ENCODE measurements around the gene HS6ST1. TPM values are rescaled to one million over a fixed set of nuclear protein-coding genes. Genes with fewer than 3 reads are reported as not detected.

Gene HS6ST1
- polyA plus RNA-seq, result 4.3 TPM

- Mint-ChIP-seq H3K36me3 (no peaks in the 10 kb centered on the region), H3K27ac (peak within 1 kb of the TSS in 1 of 3 donors; percentile 90), H3K27me3 (no peaks in the 10 kb centered on the region), H3K9me3 (no peaks in the 10 kb centered on the region), H3K4me3 (peak within 1 kb of the TSS; percentile 91 to 97 (median 95)), H3K4me1 (peaks cover 13 to 27% (median 16%) of the 10 kb centered on the region in 3 donors)
Measured at GRCh38 chr2:128318776-128319464, at the start of gene HS6ST1. Gene HS6ST1 (minus strand): TSS chr2:128318868. CDS start chr2:128318563, 305 bp downstream.

GRCh38 chr2:128367601-128368359 lies 49.1 kb upstream of the HS6ST1 start:
- Mint-ChIP-seq H3K27me3 (peaks cover 2% of the 10 kb centered on the region), H3K9me3 (no peaks in the 10 kb centered on the region), H3K36me3 (peaks cover 1% of the 10 kb centered on the region), H3K4me3 (no peak overlapping the region), H3K27ac (no peak overlapping the region), H3K4me1 (peaks cover 0 to 2% (median 0%) of the 10 kb centered on the region in 3 donors)

GRCh38 chr2:128366713-128367511 lies 48.2 kb upstream of the HS6ST1 start:
- Mint-ChIP-seq H3K27me3 (no peaks in the 10 kb centered on the region), H3K4me3 (no peak overlapping the region), H3K36me3 (peaks cover 1% of the 10 kb centered on the region), H3K27ac (no peak overlapping the region), H3K9me3 (no peaks in the 10 kb centered on the region), H3K4me1 (no peaks in the 10 kb centered on the region)

GRCh38 chr2:128365217-128365905 lies 46.7 kb upstream of the HS6ST1 start:
- Mint-ChIP-seq H3K4me1 (no peaks in the 10 kb centered on the region), H3K27me3 (no peaks in the 10 kb centered on the region), H3K36me3 (peaks cover 1% of the 10 kb centered on the region), H3K9me3 (no peaks in the 10 kb centered on the region), H3K27ac (no peak overlapping the region), H3K4me3 (no peak overlapping the region)

- H3K4me1 Mint-ChIP-seq, result no peaks in the 10 kb centered on the region
Measured at GRCh38 chr2:128364441-128364911, 45.8 kb upstream of the HS6ST1 start.

GRCh38 chr2:128363934-128364361 lies 45.3 kb upstream of the HS6ST1 start:
- no peaks in the 10 kb centered on the region for H3K27me3 Mint-ChIP-seq
- no peak overlapping the region for H3K4me3 Mint-ChIP-seq
- H3K36me3 Mint-ChIP-seq, result peaks cover 1% of the 10 kb centered on the region
- H3K9me3 Mint-ChIP-seq, result no peaks in the 10 kb centered on the region
- no peaks in the 10 kb centered on the region for H3K4me1 Mint-ChIP-seq
- no peak overlapping the region for H3K27ac Mint-ChIP-seq

More at GRCh38 chr2:128364441-128364911, 45.8 kb upstream of the HS6ST1 start:
- Mint-ChIP-seq H3K27ac (no peak overlapping the region), H3K9me3 (no peaks in the 10 kb centered on the region), H3K27me3 (no peaks in the 10 kb centered on the region), H3K4me3 (no peak overlapping the region), H3K36me3 (peaks cover 1% of the 10 kb centered on the region)

- no peak overlapping the region for H3K27ac Mint-ChIP-seq
- H3K9me3 Mint-ChIP-seq, result no peaks in the 10 kb centered on the region
- no peak overlapping the region for H3K4me3 Mint-ChIP-seq
- no peaks in the 10 kb centered on the region for H3K27me3 Mint-ChIP-seq
- peaks cover 1% of the 10 kb centered on the region for H3K36me3 Mint-ChIP-seq
- H3K4me1 Mint-ChIP-seq, result no peaks in the 10 kb centered on the region
Measured at GRCh38 chr2:128362889-128363228, 44.2 kb upstream of the HS6ST1 start.

GRCh38 chr2:128362176-128362888 lies 43.7 kb upstream of the HS6ST1 start:
- Mint-ChIP-seq H3K36me3 (no peaks in the 10 kb centered on the region), H3K27ac (no peak overlapping the region), H3K9me3 (no peaks in the 10 kb centered on the region), H3K4me3 (no peak overlapping the region), H3K27me3 (no peaks in the 10 kb centered on the region), H3K4me1 (no peaks in the 10 kb centered on the region)

- Mint-ChIP-seq H3K4me3 (no peak overlapping the region), H3K4me1 (no peaks in the 10 kb centered on the region), H3K27ac (no peak overlapping the region), H3K27me3 (no peaks in the 10 kb centered on the region), H3K9me3 (no peaks in the 10 kb centered on the region), H3K36me3 (no peaks in the 10 kb centered on the region)
Measured at GRCh38 chr2:128361376-128362131, 42.9 kb upstream of the HS6ST1 start.

GRCh38 chr2:128360711-128361110 lies 42.0 kb upstream of the HS6ST1 start:
- Mint-ChIP-seq H3K4me1 (no peaks in the 10 kb centered on the region), H3K27ac (no peak overlapping the region), H3K9me3 (no peaks in the 10 kb centered on the region), H3K36me3 (no peaks in the 10 kb centered on the region), H3K27me3 (no peaks in the 10 kb centered on the region), H3K4me3 (no peak overlapping the region)

GRCh38 chr2:128359841-128360240 lies 41.2 kb upstream of the HS6ST1 start:
- Mint-ChIP-seq H3K4me3 (no peak overlapping the region), H3K27me3 (no peaks in the 10 kb centered on the region), H3K4me1 (no peaks in the 10 kb centered on the region), H3K9me3 (peaks cover 0 to 2% (median 0%) of the 10 kb centered on the region in 3 donors), H3K36me3 (no peaks in the 10 kb centered on the region), H3K27ac (no peak overlapping the region)

- H3K4me1 Mint-ChIP-seq, result no peaks in the 10 kb centered on the region
- H3K27ac Mint-ChIP-seq, result no peak overlapping the region
- H3K36me3 Mint-ChIP-seq, result no peaks in the 10 kb centered on the region
- H3K4me3 Mint-ChIP-seq, result no peak overlapping the region
- H3K9me3 Mint-ChIP-seq, result peaks cover 0 to 2% (median 0%) of the 10 kb centered on the region in 3 donors
- H3K27me3 Mint-ChIP-seq, result no peaks in the 10 kb centered on the region
Measured at GRCh38 chr2:128358941-128359731, 40.5 kb upstream of the HS6ST1 start.
